ENCODE results near the gene UST.

Gene UST

GRCh38 chr6:148703900-148704299, 42.9 kb upstream of the UST start:
- TF ChIP-seq, protein P1, sequence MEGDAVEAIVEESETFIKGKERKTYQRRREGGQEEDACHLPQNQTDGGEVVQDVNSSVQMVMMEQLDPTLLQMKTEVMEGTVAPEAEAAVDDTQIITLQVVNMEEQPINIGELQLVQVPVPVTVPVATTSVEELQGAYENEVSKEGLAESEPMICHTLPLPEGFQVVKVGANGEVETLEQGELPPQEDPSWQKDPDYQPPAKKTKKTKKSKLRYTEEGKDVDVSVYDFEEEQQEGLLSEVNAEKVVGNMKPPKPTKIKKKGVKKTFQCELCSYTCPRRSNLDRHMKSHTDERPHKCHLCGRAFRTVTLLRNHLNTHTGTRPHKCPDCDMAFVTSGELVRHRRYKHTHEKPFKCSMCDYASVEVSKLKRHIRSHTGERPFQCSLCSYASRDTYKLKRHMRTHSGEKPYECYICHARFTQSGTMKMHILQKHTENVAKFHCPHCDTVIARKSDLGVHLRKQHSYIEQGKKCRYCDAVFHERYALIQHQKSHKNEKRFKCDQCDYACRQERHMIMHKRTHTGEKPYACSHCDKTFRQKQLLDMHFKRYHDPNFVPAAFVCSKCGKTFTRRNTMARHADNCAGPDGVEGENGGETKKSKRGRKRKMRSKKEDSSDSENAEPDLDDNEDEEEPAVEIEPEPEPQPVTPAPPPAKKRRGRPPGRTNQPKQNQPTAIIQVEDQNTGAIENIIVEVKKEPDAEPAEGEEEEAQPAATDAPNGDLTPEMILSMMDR (IDR thresholded peaks at IDR 0.05; ENCODE audit: extremely low read depth, missing control alignments): no peak
- DNase-seq (ENCODE audit: low spot score): no peak

DNA sequence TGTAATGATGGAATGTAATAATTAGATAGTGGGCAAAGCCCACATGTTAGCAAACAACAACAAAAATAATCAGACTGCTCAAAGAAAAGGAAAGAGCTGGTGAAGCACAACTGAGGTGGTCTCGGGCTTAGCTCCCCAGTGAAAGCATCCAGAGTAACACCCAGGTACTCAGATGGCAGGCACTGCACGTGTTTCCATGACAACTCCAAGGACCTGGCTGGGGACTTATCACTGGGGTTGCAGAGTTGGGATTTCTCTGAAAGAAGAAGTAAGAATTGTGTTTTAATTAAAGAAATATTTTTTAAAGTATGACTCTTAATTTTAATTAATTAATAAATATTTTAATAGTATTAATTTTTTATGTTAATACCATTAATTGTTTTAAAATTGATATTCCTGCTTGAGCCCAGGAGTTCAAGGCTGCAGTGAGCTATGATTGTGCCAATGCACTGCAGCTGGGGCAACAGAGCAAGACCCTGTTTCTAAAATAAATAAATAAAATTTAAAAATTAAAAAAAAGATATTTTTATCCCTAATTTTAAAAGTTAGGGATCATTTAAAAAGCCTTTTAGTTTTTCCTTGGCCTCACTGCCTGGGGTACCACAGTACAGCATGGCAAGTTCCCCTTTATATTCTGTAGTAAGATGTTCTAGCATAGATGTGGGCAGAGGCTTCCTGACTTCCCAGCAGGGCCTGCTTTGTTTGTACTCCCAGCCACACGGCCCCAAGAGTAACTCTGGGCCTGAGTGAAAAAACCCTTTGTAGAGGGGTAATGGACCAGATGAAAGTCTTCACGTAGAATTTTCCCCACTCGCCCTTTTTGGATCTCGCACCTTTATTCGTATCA, 42.2 kb upstream of the UST start:
- no peak for DNase-seq (ENCODE audit: low spot score)
- TF ChIP-seq, protein P1 (IDR thresholded peaks at IDR 0.05; ENCODE audit: extremely low read depth, missing control alignments): no peak

- no peak for DNase-seq (ENCODE audit: low spot score)
- TF ChIP-seq, protein P1 (IDR thresholded peaks at IDR 0.05; ENCODE audit: extremely low read depth, missing control alignments): no peak
Measured at GRCh38 chr6:148708707-148709106, 38.1 kb upstream of the UST start.

DNA sequence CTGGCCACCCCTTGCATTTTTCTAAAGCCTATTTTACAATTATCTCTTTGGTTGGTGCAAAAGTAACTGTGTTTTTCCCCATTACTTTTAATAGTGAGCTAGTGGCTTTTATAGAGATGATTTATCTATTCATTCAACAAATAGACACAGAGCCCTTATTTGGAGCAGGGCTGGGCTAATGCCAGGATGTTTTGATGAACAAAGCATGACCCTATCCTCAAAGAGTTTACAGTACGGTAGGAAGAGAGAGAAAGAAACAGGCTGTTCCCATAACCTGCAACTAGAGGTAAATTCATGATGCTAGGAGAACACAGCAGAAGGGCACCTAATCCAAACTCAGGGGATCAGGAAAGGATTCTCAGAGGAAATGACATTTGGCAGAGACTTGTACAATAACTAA, 37.3 kb upstream of the UST start:
- TF ChIP-seq, protein P1 (IDR thresholded peaks at IDR 0.05; ENCODE audit: extremely low read depth, missing control alignments): no peak
- no peak for DNase-seq (ENCODE audit: low spot score)

- TF ChIP-seq, protein P1 (IDR thresholded peaks at IDR 0.05; ENCODE audit: extremely low read depth, missing control alignments): no peak
- DNase-seq (ENCODE audit: low spot score): no peak
Measured at GRCh38 chr6:148711833-148712654, 34.8 kb upstream of the UST start.

DNA sequence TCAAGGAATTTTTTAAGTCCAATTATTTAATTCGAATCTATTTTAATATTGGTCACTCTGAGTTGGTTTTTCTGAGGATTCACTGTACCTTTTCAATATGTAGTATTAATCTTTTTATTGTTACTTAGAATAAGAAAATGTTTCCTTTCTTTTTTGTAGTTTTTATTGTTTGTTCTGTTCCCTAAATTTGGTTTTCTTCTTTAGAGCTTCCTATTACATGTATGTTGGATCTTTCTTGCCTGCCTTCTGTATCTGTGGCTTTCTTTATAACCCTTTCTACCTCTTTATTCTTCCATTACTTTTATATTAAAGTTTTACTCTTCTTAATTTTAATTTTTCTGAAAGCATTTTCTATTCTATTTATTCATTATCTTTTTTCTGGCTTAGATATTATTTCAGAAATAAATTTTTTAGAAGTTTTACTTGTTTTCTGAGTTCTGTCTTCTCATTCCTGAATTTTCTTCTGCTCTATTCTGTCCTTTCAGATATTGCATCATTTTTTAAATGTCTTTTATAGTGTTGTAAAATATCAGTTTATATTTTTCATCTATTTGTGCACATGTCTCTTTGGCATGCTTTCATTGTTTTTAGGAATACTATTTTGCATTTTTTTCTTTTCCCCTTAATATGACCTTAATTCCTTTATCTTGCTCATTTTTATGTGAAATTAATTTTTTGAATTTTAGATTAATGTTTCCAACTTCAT, 33.6 kb upstream of the UST start:
- TF ChIP-seq, protein P1 (IDR thresholded peaks at IDR 0.05; ENCODE audit: extremely low read depth, missing control alignments): no peak
- no peak for DNase-seq (ENCODE audit: low spot score)

Measured in GM20000 (cell line).